Stimulated activated naive CD8-positive, alpha-beta T cell treated with anti-CD3 and anti-CD28 coated beads, Interleukin-15, amount 100 ng/mL, for 72 hours (primary cell): ENCODE data around the gene APOL4.
"Not testable (repeated sequence)": the region's sequence is repeated elsewhere in the genome, so short reads cannot be mapped to it uniquely, and the experiment has no call there.

ENCODE experiments used
- ATAC-seq: fragments of 150-1000 bp; cut with Tn5 transposase; 2 replicates; pipeline ENCODE4 v1.10.0; 2021; ENCODE audit warnings: mild to moderate bottlenecking, moderate library complexity
- DNase-seq, 2 donors: peaks; one replicate each; pipeline ENCODE4 v3.0.0; 2021 to 2022
- H3K27ac Mint-ChIP-seq, 2 donors: one replicate each; pipeline ENCODE4 v1.8.0; 2022; ENCODE audit warnings: mild to moderate bottlenecking in 2 of 2, mixed read lengths in 2 of 2, moderate library complexity in 2 of 2
- H3K27me3 Mint-ChIP-seq: one replicate; pipeline ENCODE4 v1.8.0; 2022; ENCODE audit warnings: mixed read lengths
- H3K4me1 Mint-ChIP-seq: one replicate; pipeline ENCODE4 v1.8.0; 2022; ENCODE audit warnings: mild to moderate bottlenecking, mixed read lengths
- H3K4me3 Mint-ChIP-seq, 2 donors: one replicate each; pipeline ENCODE4 v1.8.0; 2022; ENCODE audit warnings: mild to moderate bottlenecking in 2 of 2, mixed read lengths in 2 of 2, moderate library complexity in 1 of 2
- H3K9me3 Mint-ChIP-seq, 2 donors: one replicate each; pipeline ENCODE4 v1.8.0; 2022; ENCODE audit warnings: mixed read lengths in 2 of 2

Gene APOL4, protein sequence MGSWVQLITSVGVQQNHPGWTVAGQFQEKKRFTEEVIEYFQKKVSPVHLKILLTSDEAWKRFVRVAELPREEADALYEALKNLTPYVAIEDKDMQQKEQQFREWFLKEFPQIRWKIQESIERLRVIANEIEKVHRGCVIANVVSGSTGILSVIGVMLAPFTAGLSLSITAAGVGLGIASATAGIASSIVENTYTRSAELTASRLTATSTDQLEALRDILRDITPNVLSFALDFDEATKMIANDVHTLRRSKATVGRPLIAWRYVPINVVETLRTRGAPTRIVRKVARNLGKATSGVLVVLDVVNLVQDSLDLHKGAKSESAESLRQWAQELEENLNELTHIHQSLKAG

GRCh38 chr22:36201630-36202319 is at the start of gene APOL4:
Gene APOL4, minus strand, starts transcription at chr22:36201809. Its CDS starts 75 bp downstream, at chr22:36201734.
- Mint-ChIP-seq H3K27ac (peak within 1 kb of the TSS; percentile 45 to 67), H3K27me3 (peaks cover 16% of the 10 kb centered on the region), H3K4me3 (no peak within 1 kb of the TSS), H3K9me3 (no peaks in the 10 kb centered on the region), H3K4me1 (peaks cover 37% of the 10 kb centered on the region)
- DNase-seq (no peak), ATAC-seq (peak; percentile 8)

GRCh38 chr22:36250292-36250960 is 48.8 kb upstream of the APOL4 start:
- DNase-seq, H3K27me3 Mint-ChIP-seq, ATAC-seq, H3K4me3 Mint-ChIP-seq, H3K27ac Mint-ChIP-seq: not testable (repeated sequence)
- peaks cover 9 to 12% of the 10 kb centered on the region in 2 donors for H3K9me3 Mint-ChIP-seq
- peaks cover 38% of the 10 kb centered on the region for H3K4me1 Mint-ChIP-seq

DNA sequence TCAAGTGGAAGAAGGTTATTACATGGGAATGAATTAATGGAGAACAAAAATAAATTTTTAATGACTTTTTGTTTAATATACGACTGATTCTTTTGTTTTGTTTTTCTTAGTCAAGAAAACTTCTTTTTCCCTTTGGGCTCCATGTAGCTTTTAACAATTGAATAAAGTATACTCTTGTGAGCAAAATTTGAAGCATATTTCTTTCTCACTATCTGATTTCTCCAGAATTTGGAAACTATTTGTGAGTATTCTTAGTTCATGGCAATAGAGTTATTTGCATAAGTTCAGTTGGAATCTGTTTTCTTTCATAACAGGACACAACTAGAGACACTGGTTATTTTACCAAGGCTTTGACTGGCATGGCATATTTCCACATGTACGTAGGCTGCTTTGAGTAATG is 47.6 kb upstream of the APOL4 start:
- DNase-seq = no peak

GRCh38 chr22:36247955-36248354 is 46.3 kb upstream of the APOL4 start:
- DNase-seq (no peak), ATAC-seq (no peak)
- Mint-ChIP-seq H3K4me3 (no peak overlapping the region), H3K27me3 (no peaks in the 10 kb centered on the region), H3K27ac (no peak overlapping the region), H3K9me3 (peaks cover 9 to 12% of the 10 kb centered on the region in 2 donors), H3K4me1 (peaks cover 14% of the 10 kb centered on the region)

More for the DNA sequence above, 47.6 kb upstream of the APOL4 start:
- no peak overlapping the region for H3K4me3 Mint-ChIP-seq
- peaks cover 9 to 12% of the 10 kb centered on the region in 2 donors for H3K9me3 Mint-ChIP-seq
- ATAC-seq = no peak
- no peaks in the 10 kb centered on the region for H3K27me3 Mint-ChIP-seq
- H3K4me1 Mint-ChIP-seq = peaks cover 26% of the 10 kb centered on the region
- H3K27ac Mint-ChIP-seq = no peak overlapping the region

GRCh38 chr22:36246718-36247117 is 45.1 kb upstream of the APOL4 start:
- no peaks in the 10 kb centered on the region for H3K27me3 Mint-ChIP-seq
- DNase-seq (no peak), ATAC-seq (no peak)
- H3K4me1 Mint-ChIP-seq = peaks cover 1% of the 10 kb centered on the region
- peaks cover 12 to 14% of the 10 kb centered on the region in 2 donors for H3K9me3 Mint-ChIP-seq
- no peak overlapping the region for H3K27ac Mint-ChIP-seq
- no peak overlapping the region for H3K4me3 Mint-ChIP-seq

- DNase-seq (no peak), ATAC-seq (no peak)
- Mint-ChIP-seq H3K27me3 (no peaks in the 10 kb centered on the region), H3K27ac (no peak overlapping the region), H3K9me3 (peaks cover 12 to 14% of the 10 kb centered on the region in 2 donors), H3K4me3 (no peak overlapping the region), H3K4me1 (no peaks in the 10 kb centered on the region)
Observed at GRCh38 chr22:36245805-36246356, 44.3 kb upstream of the APOL4 start.

GRCh38 chr22:36244522-36245391 is 43.1 kb upstream of the APOL4 start:
- H3K4me3 Mint-ChIP-seq = no peak overlapping the region
- H3K27me3 Mint-ChIP-seq = no peaks in the 10 kb centered on the region
- ATAC-seq = no peak
- H3K4me1 Mint-ChIP-seq = peaks cover 5% of the 10 kb centered on the region
- H3K27ac Mint-ChIP-seq = peak overlapping the region in 1 of 2 donors; percentile 79
- no peak for DNase-seq
- H3K9me3 Mint-ChIP-seq = peaks cover 12 to 14% of the 10 kb centered on the region in 2 donors

- ATAC-seq = no peak
- no peak for DNase-seq
- Mint-ChIP-seq H3K4me3 (no peak overlapping the region), H3K27me3 (no peaks in the 10 kb centered on the region), H3K9me3 (peaks cover 12 to 14% of the 10 kb centered on the region in 2 donors), H3K27ac (no peak overlapping the region), H3K4me1 (peaks cover 10% of the 10 kb centered on the region)
Observed at GRCh38 chr22:36243986-36244385, 42.4 kb upstream of the APOL4 start.

GRCh38 chr22:36239401-36240171 is 38.0 kb upstream of the APOL4 start, which contains the start of gene APOL2:
Gene APOL2, minus strand, starts transcription at chr22:36239527. Its CDS starts 6,365 bp downstream, at chr22:36233162.
- H3K27me3 Mint-ChIP-seq = no peaks in the 10 kb centered on the region
- peaks cover 14% of the 10 kb centered on the region in 2 donors for H3K9me3 Mint-ChIP-seq
- peak within 1 kb of the TSS; percentile 88 to 94 for H3K4me3 Mint-ChIP-seq
- H3K4me1 Mint-ChIP-seq = peaks cover 48% of the 10 kb centered on the region
- ATAC-seq = peak; percentile 99
- peak; percentile 75 to 89 for DNase-seq
- peak within 1 kb of the TSS; percentile 95 to 98 for H3K27ac Mint-ChIP-seq

- Mint-ChIP-seq H3K27ac (peak overlapping the region; percentile 95 to 98), H3K27me3 (no peaks in the 10 kb centered on the region), H3K4me3 (peak overlapping the region; percentile 88 to 94), H3K4me1 (peaks cover 54% of the 10 kb centered on the region), H3K9me3 (peaks cover 14% of the 10 kb centered on the region in 2 donors)
- DNase-seq = no peak
- ATAC-seq = no peak
Observed at GRCh38 chr22:36239150-36239400, 37.5 kb upstream of the APOL4 start.

DNA sequence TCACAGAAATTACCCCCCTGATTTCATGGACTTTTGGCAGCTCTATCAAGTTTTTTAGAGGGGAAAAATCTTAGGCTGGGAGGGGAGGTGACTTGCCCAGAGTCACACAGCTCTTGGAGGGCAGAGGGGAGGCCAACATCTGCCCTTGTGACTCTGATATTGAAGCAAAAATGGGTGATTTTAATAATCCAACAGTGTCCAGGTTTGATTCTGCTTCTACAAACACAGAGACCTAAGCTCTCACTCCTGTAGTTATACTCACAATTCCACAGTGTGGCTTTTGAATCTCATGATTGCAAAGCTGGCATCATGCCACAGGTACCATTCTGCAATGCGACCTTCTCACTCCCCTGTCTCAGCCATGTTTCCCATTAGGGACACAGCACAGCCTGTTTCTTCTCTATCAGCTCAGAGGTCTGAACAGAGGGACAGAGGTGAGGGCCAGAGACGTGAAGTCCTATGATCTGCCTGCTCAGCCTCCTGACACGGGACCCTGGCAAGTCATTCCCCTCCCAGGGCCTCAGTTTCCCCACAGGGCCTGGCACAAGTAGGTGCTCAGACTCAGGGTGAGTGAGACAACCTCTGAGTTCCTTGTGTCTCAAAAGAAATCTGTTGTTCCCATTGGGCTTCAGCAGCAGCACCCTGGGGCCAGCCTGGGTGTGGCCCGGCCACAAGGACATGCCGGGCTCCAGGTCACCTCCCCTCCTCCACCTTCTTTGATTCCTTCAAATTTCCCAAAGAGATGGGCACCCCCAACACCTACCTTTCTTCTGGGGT is 37.0 kb upstream of the APOL4 start:
- ATAC-seq (peak; percentile 1), DNase-seq (no peak)
- peak overlapping the region; percentile 88 to 94 for H3K4me3 Mint-ChIP-seq
- peaks cover 14% of the 10 kb centered on the region in 2 donors for H3K9me3 Mint-ChIP-seq
- H3K27ac Mint-ChIP-seq = peak overlapping the region; percentile 95 to 98
- H3K27me3 Mint-ChIP-seq = no peaks in the 10 kb centered on the region
- H3K4me1 Mint-ChIP-seq = peaks cover 59% of the 10 kb centered on the region

DNA sequence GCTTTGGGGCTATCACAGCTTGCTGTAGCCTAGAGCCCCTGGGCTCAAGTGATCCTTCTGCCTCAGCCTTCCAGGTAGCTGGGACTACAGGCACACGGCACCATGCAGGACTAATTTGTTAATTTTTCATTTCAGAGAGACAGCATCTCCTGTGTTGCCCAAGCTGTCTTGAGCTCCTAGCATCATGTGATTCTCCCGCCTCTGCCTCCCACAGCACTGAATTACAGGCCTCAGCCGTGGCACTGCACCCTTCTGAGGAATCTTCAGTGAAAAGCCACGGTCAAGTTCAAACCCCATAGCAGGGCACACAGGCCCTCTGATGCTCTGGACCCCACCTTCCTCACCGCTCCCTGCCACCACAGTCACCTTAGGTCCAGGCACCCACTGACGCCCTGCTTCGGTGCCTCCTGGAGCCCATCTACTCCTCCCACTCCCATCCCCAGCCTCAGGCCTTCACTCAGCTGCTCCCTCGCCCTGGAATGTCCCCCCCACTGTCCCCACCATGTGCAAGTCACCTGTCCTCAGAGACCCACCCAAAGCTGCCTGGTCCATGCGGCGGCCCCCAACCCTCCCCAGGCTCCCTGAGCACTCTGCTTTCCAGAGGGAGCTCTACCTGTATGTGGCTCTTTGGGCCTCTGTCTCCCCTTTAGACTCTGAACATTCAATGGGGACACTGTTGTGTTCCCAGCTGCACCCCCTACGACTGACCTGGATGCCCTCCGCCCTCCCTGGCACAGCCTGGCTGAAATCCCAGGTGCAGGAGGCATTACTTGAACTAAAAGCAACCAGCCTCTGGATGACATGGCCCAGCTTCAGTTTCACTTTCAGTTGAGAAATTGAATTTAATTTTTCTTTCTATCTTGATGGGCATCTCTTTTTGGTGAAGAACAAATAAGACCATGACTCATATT is 36.1 kb upstream of the APOL4 start:
- H3K4me1 Mint-ChIP-seq = peaks cover 63% of the 10 kb centered on the region
- ATAC-seq (peak; percentile 5), DNase-seq (no peak)
- H3K4me3 Mint-ChIP-seq = peak overlapping the region; percentile 88 to 94
- no peaks in the 10 kb centered on the region for H3K27me3 Mint-ChIP-seq
- H3K9me3 Mint-ChIP-seq = peaks cover 12 to 14% of the 10 kb centered on the region in 2 donors
- peak overlapping the region; percentile 90 to 98 for H3K27ac Mint-ChIP-seq
